Glutamatergic neuron (in vitro differentiated cells): ENCODE results near the gene CIB2. TPM values are rescaled to one million over a fixed set of nuclear protein-coding genes. Genes with fewer than 3 reads are reported as not detected.
A peak's percentile ranks its signal among the peaks of the same experiment; 100 is the strongest.

Experiments
- DNase-seq: peaks from one replicate; pipeline ENCODE4 v3.0.0; 2022
- H3K27ac Mint-ChIP-seq: one replicate; pipeline ENCODE4 v1.8.0; 2020; ENCODE audit warnings: mild to moderate bottlenecking, mixed read lengths, inconsistent platforms; ENCODE audit not compliant: unreplicated experiment
- H3K27me3 Mint-ChIP-seq: one replicate; pipeline ENCODE4 v1.8.0; 2020; ENCODE audit warnings: mild to moderate bottlenecking, moderate library complexity, mixed read lengths, inconsistent platforms; ENCODE audit not compliant: unreplicated experiment
- H3K36me3 Mint-ChIP-seq: one replicate; pipeline ENCODE4 v1.8.0; 2020; ENCODE audit warnings: mild to moderate bottlenecking, mixed read lengths, inconsistent platforms; ENCODE audit not compliant: unreplicated experiment
- H3K4me1 Mint-ChIP-seq: one replicate; pipeline ENCODE4 v1.8.0; 2020; ENCODE audit warnings: mild to moderate bottlenecking, low read depth, mixed read lengths, inconsistent platforms; ENCODE audit not compliant: unreplicated experiment
- H3K4me3 Mint-ChIP-seq: one replicate; pipeline ENCODE4 v1.8.0; 2020; ENCODE audit warnings: mild to moderate bottlenecking, mixed read lengths, inconsistent platforms; ENCODE audit not compliant: unreplicated experiment
- H3K9me3 Mint-ChIP-seq: one replicate; pipeline ENCODE4 v1.8.0; 2020; ENCODE audit warnings: mild to moderate bottlenecking, moderate library complexity, mixed read lengths, inconsistent platforms; ENCODE audit not compliant: unreplicated experiment
- total RNA-seq: library from RNA; stranded (reverse); fragmentation: NEBNext Ultra II Directional; extraction: Animal tissue kit (Norgen Biotek cat#: 25700); gene quantifications from one replicate; pipeline ENCODE4 v1.2.1, GENCODE V29; 2021; ENCODE audit not compliant: unreplicated experiment
- TF ChIP-seq, protein P1 (sequence below): fragments of 200-600 bp; sonication (generic); IDR thresholded peaks from one replicate; pipeline ENCODE4 v1.5.0; 2021; ENCODE audit not compliant: partially characterized antibody, unreplicated experiment

Gene CIB2
- total RNA-seq, 1 donor from 2014 or later = 131 TPM

- TF ChIP-seq, protein P1, sequence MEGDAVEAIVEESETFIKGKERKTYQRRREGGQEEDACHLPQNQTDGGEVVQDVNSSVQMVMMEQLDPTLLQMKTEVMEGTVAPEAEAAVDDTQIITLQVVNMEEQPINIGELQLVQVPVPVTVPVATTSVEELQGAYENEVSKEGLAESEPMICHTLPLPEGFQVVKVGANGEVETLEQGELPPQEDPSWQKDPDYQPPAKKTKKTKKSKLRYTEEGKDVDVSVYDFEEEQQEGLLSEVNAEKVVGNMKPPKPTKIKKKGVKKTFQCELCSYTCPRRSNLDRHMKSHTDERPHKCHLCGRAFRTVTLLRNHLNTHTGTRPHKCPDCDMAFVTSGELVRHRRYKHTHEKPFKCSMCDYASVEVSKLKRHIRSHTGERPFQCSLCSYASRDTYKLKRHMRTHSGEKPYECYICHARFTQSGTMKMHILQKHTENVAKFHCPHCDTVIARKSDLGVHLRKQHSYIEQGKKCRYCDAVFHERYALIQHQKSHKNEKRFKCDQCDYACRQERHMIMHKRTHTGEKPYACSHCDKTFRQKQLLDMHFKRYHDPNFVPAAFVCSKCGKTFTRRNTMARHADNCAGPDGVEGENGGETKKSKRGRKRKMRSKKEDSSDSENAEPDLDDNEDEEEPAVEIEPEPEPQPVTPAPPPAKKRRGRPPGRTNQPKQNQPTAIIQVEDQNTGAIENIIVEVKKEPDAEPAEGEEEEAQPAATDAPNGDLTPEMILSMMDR = no peak
- no peaks in the 10 kb centered on the region for H3K9me3 Mint-ChIP-seq
- H3K36me3 Mint-ChIP-seq = no peaks in the 10 kb centered on the region
- H3K27ac Mint-ChIP-seq = no peak overlapping the region
- no peak for DNase-seq
- peaks cover 7% of the 10 kb centered on the region for H3K27me3 Mint-ChIP-seq
- peaks cover 10% of the 10 kb centered on the region for H3K4me1 Mint-ChIP-seq
- no peak overlapping the region for H3K4me3 Mint-ChIP-seq
Measured at GRCh38 chr15:78083687-78084448, 47.4 kb downstream of the CIB2 start.

GRCh38 chr15:78083186-78083585 is 48.1 kb downstream of the CIB2 start:
- Mint-ChIP-seq H3K27ac (no peak overlapping the region), H3K4me1 (peaks cover 10% of the 10 kb centered on the region), H3K27me3 (peaks cover 7% of the 10 kb centered on the region), H3K9me3 (no peaks in the 10 kb centered on the region), H3K4me3 (no peak overlapping the region), H3K36me3 (no peaks in the 10 kb centered on the region)
- no peak for DNase-seq
- TF ChIP-seq, protein P1 = no peak

GRCh38 chr15:78082743-78083110 is 48.5 kb downstream of the CIB2 start:
- no peaks in the 10 kb centered on the region for H3K36me3 Mint-ChIP-seq
- no peak overlapping the region for H3K4me3 Mint-ChIP-seq
- TF ChIP-seq, protein P1 = no peak
- H3K9me3 Mint-ChIP-seq = peaks cover 2% of the 10 kb centered on the region
- peaks cover 12% of the 10 kb centered on the region for H3K4me1 Mint-ChIP-seq
- H3K27me3 Mint-ChIP-seq = peaks cover 7% of the 10 kb centered on the region
- no peak for DNase-seq
- H3K27ac Mint-ChIP-seq = no peak overlapping the region

DNA sequence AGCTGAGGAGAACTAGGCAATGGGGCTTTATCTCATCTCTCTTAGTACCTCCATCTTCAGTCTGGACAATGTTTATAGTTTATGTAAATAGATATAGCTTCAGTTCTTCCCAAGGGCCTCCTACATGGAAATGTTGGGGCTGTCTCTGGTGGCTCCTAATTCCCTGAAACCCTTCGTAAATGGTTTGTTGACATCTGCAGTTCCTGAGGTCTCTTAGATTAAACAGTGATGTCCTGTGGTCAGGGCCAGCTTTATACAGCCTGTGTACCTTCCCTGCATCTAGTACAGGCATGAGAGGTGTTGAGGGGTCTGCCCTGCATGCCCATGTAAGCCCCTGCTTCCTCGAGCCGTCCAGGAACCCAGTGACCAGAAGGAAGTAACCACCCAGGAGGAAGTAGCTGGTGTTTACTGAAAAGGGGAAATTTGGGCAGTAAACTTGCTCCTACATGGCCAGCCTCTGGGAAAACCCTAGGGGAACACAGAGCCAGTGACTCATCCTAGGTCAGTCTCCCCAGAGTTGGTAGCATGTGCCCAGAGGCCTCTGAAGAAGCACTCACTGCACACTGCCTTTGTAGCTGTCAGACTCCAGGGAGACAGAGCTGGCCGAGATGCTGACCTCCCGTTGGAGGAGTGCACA is 49.0 kb downstream of the CIB2 start:
- peaks cover 7% of the 10 kb centered on the region for H3K27me3 Mint-ChIP-seq
- no peak overlapping the region for H3K4me3 Mint-ChIP-seq
- H3K27ac Mint-ChIP-seq = peak overlapping the region; percentile 22
- peaks cover 2% of the 10 kb centered on the region for H3K9me3 Mint-ChIP-seq
- TF ChIP-seq, protein P1 = no peak
- peaks cover 12% of the 10 kb centered on the region for H3K4me1 Mint-ChIP-seq
- no peaks in the 10 kb centered on the region for H3K36me3 Mint-ChIP-seq
- DNase-seq = no peak

DNA sequence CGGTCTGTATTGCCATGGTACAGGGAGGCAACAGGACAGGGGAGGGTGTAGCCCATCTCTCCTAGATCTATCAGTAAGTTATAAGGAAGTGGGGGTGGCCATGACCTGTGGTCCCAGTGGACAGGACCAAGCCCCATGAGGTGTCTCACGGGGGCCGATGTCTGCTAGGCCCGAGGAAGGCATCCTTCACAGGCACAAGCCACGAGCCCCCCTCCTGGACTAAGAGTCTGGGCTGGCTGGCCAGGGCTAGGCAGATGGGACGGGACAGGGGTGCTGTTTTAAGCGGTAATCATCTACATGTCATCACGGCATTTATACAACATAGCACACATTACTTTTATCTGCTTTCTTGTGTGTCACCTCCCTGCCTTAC is 51.2 kb downstream of the CIB2 start:
- TF ChIP-seq, protein P1 = no peak
- Mint-ChIP-seq H3K27ac (no peak overlapping the region), H3K4me1 (peaks cover 15% of the 10 kb centered on the region), H3K36me3 (no peaks in the 10 kb centered on the region), H3K9me3 (peaks cover 2% of the 10 kb centered on the region), H3K27me3 (peaks cover 7% of the 10 kb centered on the region), H3K4me3 (no peak overlapping the region)
- no peak for DNase-seq
